Measurements from ENCODE around the gene HUWE1. TPM values are rescaled to one million over a fixed set of nuclear protein-coding genes. Genes with fewer than 3 reads are reported as not detected.
"Not testable (repeated sequence)": the region's sequence is repeated elsewhere in the genome, so short reads cannot be mapped to it uniquely, and the experiment has no call there.

HUWE1 gene
- total RNA-seq = 100 to 1,000 TPM; 114 to 141 TPM
- long read RNA-seq, partial matches to known transcripts = 41 of 44 reads
- long read RNA-seq, other reads (novel, unspliced or antisense) = 3 of 44 reads

- ATAC-seq (peak; percentile 47), DNase-seq (peak; percentile 73 to 85)
- intact Hi-C loops (cut with DNase I, micrococcal nuclease) = no loop called here
Measured at GRCh38 chrX:53686151-53686885, at the start of gene HUWE1. Gene HUWE1 (minus strand): TSS chrX:53686719. CDS start chrX:53654107, 32,612 bp downstream.

GRCh38 chrX:53732797-53733196 lies 46.3 kb upstream of the HUWE1 start:
- intact Hi-C loops (cut with DNase I, micrococcal nuclease) = no loop called here
- ATAC-seq (no peak), DNase-seq (no peak)

- DNase-seq (no peak), ATAC-seq (no peak)
- intact Hi-C loops (cut with DNase I, micrococcal nuclease) = no loop called here
Measured at GRCh38 chrX:53729751-53730150, 43.2 kb upstream of the HUWE1 start.

GRCh38 chrX:53728506-53728905 lies 42.0 kb upstream of the HUWE1 start:
- ATAC-seq = no peak
- DNase-seq = no peak
- intact Hi-C loops (cut with DNase I, micrococcal nuclease) = no loop called here

GRCh38 chrX:53724872-53725271 lies 38.4 kb upstream of the HUWE1 start:
- no peak for ATAC-seq
- intact Hi-C loops (cut with DNase I, micrococcal nuclease) = no loop called here
- DNase-seq = no peak

GRCh38 chrX:53723381-53723780 lies 36.9 kb upstream of the HUWE1 start:
- intact Hi-C loops (cut with DNase I, micrococcal nuclease) = no loop called here
- no peak for ATAC-seq
- DNase-seq = no peak

- DNase-seq; intact Hi-C loops (cut with DNase I, micrococcal nuclease): not testable (repeated sequence)
Measured at GRCh38 chrX:53721610-53722009, 35.1 kb upstream of the HUWE1 start.

GRCh38 chrX:53719666-53720065 lies 33.1 kb upstream of the HUWE1 start:
- DNase-seq; ATAC-seq; intact Hi-C loops (cut with DNase I, micrococcal nuclease): not testable (repeated sequence)

More at GRCh38 chrX:53721610-53722009, 35.1 kb upstream of the HUWE1 start:
- not testable (repeated sequence) for ATAC-seq

GRCh38 chrX:53718073-53718472 lies 31.6 kb upstream of the HUWE1 start:
- intact Hi-C loops (cut with DNase I, micrococcal nuclease) = no loop called here
- DNase-seq (no peak), ATAC-seq (no peak)

- DNase-seq (no peak), ATAC-seq (no peak)
- intact Hi-C loops (cut with DNase I, micrococcal nuclease) = no loop called here
Measured at GRCh38 chrX:53717205-53717604, 30.7 kb upstream of the HUWE1 start.

GRCh38 chrX:53716328-53717088 lies 30.0 kb upstream of the HUWE1 start:
- no peak for ATAC-seq
- intact Hi-C loops (cut with DNase I, micrococcal nuclease) = no loop called here
- no peak for DNase-seq

- intact Hi-C loops (cut with DNase I, micrococcal nuclease) = no loop called here
- ATAC-seq (no peak), DNase-seq (no peak)
Measured at GRCh38 chrX:53715346-53715924, 28.9 kb upstream of the HUWE1 start.

GRCh38 chrX:53714580-53715345 lies 28.2 kb upstream of the HUWE1 start:
- no peak for DNase-seq
- intact Hi-C loops (cut with DNase I, micrococcal nuclease) = no loop called here
- peak; percentile 39 for ATAC-seq

- no peak for DNase-seq
- intact Hi-C loops (cut with DNase I, micrococcal nuclease) = no loop called here
- ATAC-seq = no peak
Measured at GRCh38 chrX:53713987-53714579, 27.6 kb upstream of the HUWE1 start.

- intact Hi-C loops (cut with DNase I, micrococcal nuclease) = no loop called here
- DNase-seq (no peak), ATAC-seq (no peak)
Measured at GRCh38 chrX:53711436-53711835, 24.9 kb upstream of the HUWE1 start.

GRCh38 chrX:53704854-53705253 lies 18.3 kb upstream of the HUWE1 start:
- ATAC-seq (no peak), DNase-seq (no peak)
- intact Hi-C loops (cut with DNase I, micrococcal nuclease) = no loop called here

GRCh38 chrX:53704294-53704693 lies 17.8 kb upstream of the HUWE1 start:
- ATAC-seq = no peak
- DNase-seq = no peak
- intact Hi-C loops (cut with DNase I, micrococcal nuclease) = no loop called here

GRCh38 chrX:53695946-53696549 lies 9.5 kb upstream of the HUWE1 start:
- DNase-seq (no peak), ATAC-seq (no peak)
- intact Hi-C loops (cut with DNase I, micrococcal nuclease) = no loop called here

All from left colon (tissue), 2 donors.